H1 (cell line): ENCODE measurements around the gene SBF2. TPM values are rescaled to one million over a fixed set of nuclear protein-coding genes. Genes with fewer than 3 reads are reported as not detected.

ENCODE experiments used
- CTCF ChIA-PET: fragments of 300-600 bp; sonication (Branson Sonifier 250); formaldehyde crosslinking; loops from one replicate; lab custom pipeline; 2021; ENCODE audit not compliant: partially characterized antibody; lab: Charles Lee
- POLR2A ChIA-PET: fragments of 300-600 bp; sonication (Branson Sonifier 250); formaldehyde crosslinking; loops from one replicate; lab custom pipeline; 2021; ENCODE audit warnings: inconsistent platforms; ENCODE audit not compliant: partially characterized antibody; lab: Charles Lee
- DNase-seq, 2 experiments: peaks; one replicate each; pipeline versions ENCODE4 v3.0.0 to v3.0.0-alpha.2; 2010 to 2022; ENCODE audit warnings: low spot score in 2 of 2, low read depth in 1 of 2, mixed read lengths in 1 of 2
- FAIRE-seq: peaks from 2 replicates; lab custom pipeline; 2011; peaks lifted over from hg19 to GRCh38; lab: Jason Lieb, UNC
- H2AFZ ChIP-seq: 2 replicates; pipeline ENCODE4 v1.8.1; 2012; ENCODE audit warnings: low read length, inconsistent platforms
- H2AK5ac ChIP-seq: 2 replicates; pipeline ENCODE4 v1.6.1; 2013; ENCODE audit warnings: low read depth, low read length
- H2BK120ac ChIP-seq: replicated peaks from 2 replicates; pipeline ENCODE3; 2013; ENCODE audit warnings: low read depth, low read length, inconsistent platforms
- H2BK12ac ChIP-seq: 2 replicates; pipeline ENCODE4 v1.6.1; 2013; ENCODE audit warnings: low read depth, low read length
- H2BK15ac ChIP-seq: 2 replicates; pipeline ENCODE4 v1.6.1; 2013; ENCODE audit warnings: low read length
- H2BK20ac ChIP-seq: 2 replicates; pipeline ENCODE4 v1.6.1; 2013; ENCODE audit warnings: low read length
- H2BK5ac ChIP-seq: 2 replicates; pipeline ENCODE4 v1.6.1; 2013; ENCODE audit warnings: low read depth, low read length
- H3K14ac ChIP-seq: 2 replicates; pipeline ENCODE4 v1.6.1; 2013; ENCODE audit warnings: inconsistent platforms; ENCODE audit not compliant: insufficient read length
- H3K18ac ChIP-seq: 2 replicates; pipeline ENCODE4 v1.6.1; 2013; ENCODE audit warnings: low read length; ENCODE audit errors: extremely low read depth
- H3K23ac ChIP-seq: 2 replicates; pipeline ENCODE4 v1.6.1; 2013; ENCODE audit warnings: inconsistent platforms; ENCODE audit not compliant: insufficient read length
- H3K23me2 ChIP-seq: 2 replicates; pipeline ENCODE4 v1.6.1; 2013; ENCODE audit warnings: low read depth, low read length
- H3K27ac ChIP-seq: 2 replicates; pipeline ENCODE4 v1.6.1; 2011; ENCODE audit warnings: low read depth, low read length, inconsistent platforms
- H3K27me3 ChIP-seq, 4 experiments: replicated peaks in 1 of 4; 1 replicate in 1 of 4; 2 replicates in 3 of 4; pipeline versions ENCODE4 v1.6.1 to v1.8.1; 2011 to 2013; ENCODE audit warnings: low read length in 3 of 4, mild to moderate bottlenecking in 3 of 4, inconsistent platforms in 2 of 4, mixed read lengths in 2 of 4, moderate library complexity in 1 of 4; ENCODE audit not compliant: control insufficient read depth in 3 of 4, insufficient read depth in 3 of 4; ENCODE audit errors: extremely low read depth in 1 of 4
- H3K36me3 ChIP-seq, 4 experiments: 2 replicates each; pipeline versions ENCODE4 v1.6.1 to v1.8.1; 2011 to 2013; ENCODE audit warnings: mild to moderate bottlenecking in 4 of 4, low read length in 3 of 4, moderate library complexity in 2 of 4, control low read depth in 1 of 4, inconsistent platforms in 1 of 4; ENCODE audit not compliant: insufficient read depth in 4 of 4, control insufficient read depth in 2 of 4
- H3K4ac ChIP-seq: replicated peaks from 2 replicates; pipeline ENCODE3; 2013; ENCODE audit warnings: low read length, low read depth, mixed read lengths, inconsistent platforms; ENCODE audit not compliant: insufficient read length
- H3K4me1 ChIP-seq, 4 experiments: replicated peaks in 1 of 4; 1 replicate in 1 of 4; 2 replicates in 3 of 4; pipeline versions ENCODE4 v1.6.1 to v1.8.1; 2011 to 2013; ENCODE audit warnings: low read length in 3 of 4, inconsistent platforms in 2 of 4, mixed read lengths in 1 of 4; ENCODE audit not compliant: insufficient read depth in 4 of 4, control insufficient read depth in 3 of 4
- H3K4me2 ChIP-seq, 2 experiments: 2 replicates each; pipeline versions ENCODE4 v1.6.1 to v1.8.1; 2011 to 2013; ENCODE audit warnings: low read depth in 2 of 2, low read length in 2 of 2, control low read depth in 1 of 2, inconsistent platforms in 1 of 2, mild to moderate bottlenecking in 1 of 2; ENCODE audit not compliant: insufficient read depth in 1 of 2
- H3K4me3 ChIP-seq, 4 experiments: fragments of 200-600, 300-600 bp in 1 of 4; sonication (generic), shearing (Covaris generic), sonication (Bioruptor Twin) in 1 of 4; 2 replicates each; pipeline versions ENCODE4 v1.5.1 to v1.8.1; 2011 to 2016; ENCODE audit warnings: low read length in 4 of 4, low read depth in 3 of 4, control low read depth in 2 of 4, inconsistent platforms in 2 of 4, mild to moderate bottlenecking in 2 of 4, mixed read lengths in 1 of 4, moderate library complexity in 1 of 4; ENCODE audit not compliant: insufficient read depth in 2 of 4; ENCODE audit errors: extremely low read depth in 1 of 4
- H3K56ac ChIP-seq: replicated peaks from 2 replicates; pipeline ENCODE3; 2013; ENCODE audit warnings: low read depth, mild to moderate bottlenecking, mixed read lengths, low read length, inconsistent platforms; ENCODE audit not compliant: insufficient read length
- H3K79me1 ChIP-seq: 2 replicates; pipeline ENCODE4 v1.6.1; 2013; ENCODE audit warnings: low read depth, low read length, control low read depth
- H3K79me2 ChIP-seq, 2 experiments: 2 replicates each; pipeline versions ENCODE4 v1.6.1 to v1.8.1; 2012 to 2013; ENCODE audit warnings: low read length in 2 of 2, mild to moderate bottlenecking in 2 of 2, inconsistent platforms in 1 of 2; ENCODE audit not compliant: insufficient read depth in 2 of 2, control insufficient read depth in 1 of 2
- H3K9ac ChIP-seq, 4 experiments: replicated peaks in 1 of 4; 1 replicate in 1 of 4; 2 replicates in 3 of 4; pipeline versions ENCODE4 v1.6.1 to v1.8.1; 2011 to 2013; ENCODE audit warnings: low read depth in 3 of 4, low read length in 3 of 4, control low read depth in 2 of 4, mild to moderate bottlenecking in 2 of 4, moderate library complexity in 2 of 4, inconsistent platforms in 1 of 4; ENCODE audit errors: extremely low read depth in 1 of 4
- H3K9me3 ChIP-seq, 2 experiments: 2 replicates each; pipeline versions ENCODE4 v1.6.1 to v1.8.1; 2012 to 2013; ENCODE audit warnings: mild to moderate bottlenecking in 2 of 2, moderate library complexity in 2 of 2, control low read depth in 1 of 2, inconsistent platforms in 1 of 2, low read depth in 1 of 2, low read length in 1 of 2, mixed read lengths in 1 of 2; ENCODE audit not compliant: insufficient read depth in 2 of 2
- H4K20me1 ChIP-seq, 2 experiments: replicated peaks in 1 of 2; 2 replicates each; pipeline versions ENCODE3 to v1.8.1; 2011 to 2013; ENCODE audit warnings: inconsistent platforms in 2 of 2, low read length in 2 of 2, mild to moderate bottlenecking in 1 of 2; ENCODE audit not compliant: insufficient read depth in 2 of 2, control insufficient read depth in 1 of 2
- H4K5ac ChIP-seq: 2 replicates; pipeline ENCODE4 v1.6.1; 2013; ENCODE audit warnings: low read length, low read depth, mixed read lengths, inconsistent platforms; ENCODE audit not compliant: insufficient read length
- H4K8ac ChIP-seq: 2 replicates; pipeline ENCODE4 v1.8.0; 2013; ENCODE audit warnings: mild to moderate bottlenecking, moderate library complexity, low read length, inconsistent platforms; ENCODE audit not compliant: insufficient read depth; ENCODE audit errors: extremely low read depth
- H4K91ac ChIP-seq: replicated peaks from 2 replicates; pipeline ENCODE3; 2013; ENCODE audit warnings: low read length, mixed read lengths, inconsistent platforms; ENCODE audit not compliant: insufficient read length
- ASH2L ChIP-seq: fragments of 200-600, 300-600 bp; sonication (generic); IDR thresholded peaks from one replicate; pipeline ENCODE4 v1.7.1; 2017; ENCODE audit warnings: low read length
- BCL11A ChIP-seq, 2 experiments: IDR thresholded peaks; one replicate each; pipeline ENCODE4 v1.6.1; 2011; ENCODE audit warnings: low read depth in 2 of 2, low read length in 2 of 2, mild to moderate bottlenecking in 2 of 2
- CHD2 ChIP-seq: IDR thresholded peaks from 2 replicates; pipeline ENCODE4 v1.6.1; 2012; ENCODE audit warnings: low read length, improper control_type of control experiment
- EZH2 ChIP-seq: fragments of 200-600 bp; sonication (generic); IDR thresholded peaks from 2 replicates; pipeline ENCODE4 v1.7.1; 2012; ENCODE audit warnings: low read depth, mild to moderate bottlenecking, moderate library complexity, low read length, inconsistent platforms; ENCODE audit not compliant: severe bottlenecking
- KDM5A ChIP-seq: fragments of 200-600 bp; IDR thresholded peaks from 2 replicates; pipeline ENCODE4 v1.7.1; 2012; ENCODE audit warnings: mild to moderate bottlenecking, low read length, inconsistent platforms, mixed read lengths
- MAFK ChIP-seq: IDR thresholded peaks from 2 replicates; pipeline ENCODE4 v1.6.1; 2012; ENCODE audit warnings: low read depth, mild to moderate bottlenecking, improper control_type of control experiment, low read length
- SIX5 ChIP-seq: IDR thresholded peaks from 2 replicates; pipeline ENCODE4 v1.6.1; 2011; ENCODE audit warnings: mild to moderate bottlenecking, low read depth, low read length
- TEAD4 ChIP-seq: IDR thresholded peaks from 2 replicates; pipeline ENCODE4 v1.6.1; 2012; ENCODE audit warnings: low read depth, low read length, inconsistent platforms, mixed read lengths
- ZNF274 ChIP-seq: IDR thresholded peaks from 2 replicates; pipeline ENCODE4 v1.7.0; 2012; ENCODE audit warnings: low read length, borderline replicate concordance; ENCODE audit errors: extremely low read depth
- WGBS, 2 experiments: shearing (Covaris generic) in 1 of 2; methylation state at CpG; one replicate each; pipeline versions ENCODE4 v1.1.6 to v1.1.7; 2013 to 2015; ENCODE audit warnings: low lambda C conversion rate in 2 of 2, mixed read lengths in 2 of 2, inconsistent platforms in 1 of 2, low coverage in 1 of 2, missing lambda C conversion rate in 1 of 2; ENCODE audit not compliant: insufficient replicate concordance in 2 of 2, insufficient coverage in 1 of 2, insufficient read length in 1 of 2; ENCODE audit errors: extremely low coverage in 1 of 2, missing lambda C conversion rate in 1 of 2; 5-methylcytosine and 5-hydroxymethylcytosine counted together
- polyA plus RNA-seq, 7 experiments: library from polyadenylated mRNA; depleted of rRNA in 3 of 7; stranded (reverse) in 5 of 7; unstranded in 2 of 7; fragments of >200 nt in 5 of 7; fragments of 200-250 nt in 2 of 7; gene quantifications; 1 replicate in 5 of 7; 2 replicates in 1 of 7; 4 replicates in 1 of 7; pipeline versions ENCODE4 v1.2.1 to v1.2.3, GENCODE V29; 2011 to 2013; ENCODE audit warnings: missing spikeins in 2 of 7, mixed read lengths in 2 of 7
- total RNA-seq: library from RNA; stranded (reverse); fragmentation: NEBNext Ultra II Directional; extraction: Animal tissue kit (Norgen Biotek cat#: 25700); gene quantifications from 2 replicates; pipeline ENCODE4 v1.2.1, GENCODE V29; 2021
- TF ChIP-seq, protein P1 (sequence below): IDR thresholded peaks from 2 replicates; pipeline ENCODE4 v1.6.1; 2012; ENCODE audit warnings: inconsistent platforms

SBF2 gene
- total and polyA plus RNA-seq, 2 of the 8 experiments (the other 6 are each of a cell fraction or from before 2014, with no cell fraction given), result 36.7 to 50.5 TPM

DNA sequence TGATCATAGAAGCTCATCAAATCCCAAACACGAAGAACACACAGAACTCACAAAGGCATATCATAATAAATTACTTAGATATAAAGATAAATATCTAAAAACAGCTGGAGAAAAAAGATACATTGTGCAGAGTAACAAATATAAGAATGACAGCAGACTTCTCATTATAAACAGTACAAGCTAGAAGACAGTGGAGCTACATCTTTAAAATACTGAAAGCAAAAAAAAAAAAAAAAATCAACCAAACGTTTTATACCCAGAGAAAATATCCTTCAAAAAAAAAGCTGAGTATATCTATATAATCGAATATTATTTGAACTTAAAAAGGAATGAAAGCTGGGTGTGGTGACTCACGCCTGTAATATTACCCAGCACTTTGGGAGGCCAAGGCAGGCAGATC is 90.0 kb downstream of the SBF2 start:
- H3K23ac ChIP-seq, result no peak overlapping the region
- H2AK5ac ChIP-seq, result no peak overlapping the region
- no peak overlapping the region for H2BK120ac ChIP-seq
- no peak overlapping the region for H3K56ac ChIP-seq
- FAIRE-seq, result no peak
- H3K79me2 ChIP-seq, result peaks cover 0 to 37% of the 10 kb centered on the region in 2 experiments; a peak in 2 of 4 replicates
- H4K5ac ChIP-seq, result no peak overlapping the region
- no peak overlapping the region for H3K27ac ChIP-seq
- H4K8ac ChIP-seq, result no peak overlapping the region
- no peaks in the 10 kb centered on the region; the same call in 1 of the 2 replicates for H3K79me1 ChIP-seq
- no peaks in the 10 kb centered on the region for H3K36me3 ChIP-seq
- TF ChIP-seq TEAD4, result no peak
- TF ChIP-seq ASH2L, result no peak
- TF ChIP-seq MAFK, result no peak
- TF ChIP-seq KDM5A, result no peak
- no peak for TF ChIP-seq EZH2
- no peak for TF ChIP-seq BCL11A (IDR thresholded peaks at IDR 0.05; ENCODE audit: low read depth in 2 of 2, low read length in 2 of 2)
- no peak for TF ChIP-seq CHD2
- TF ChIP-seq SIX5, result no peak
- no peak for TF ChIP-seq ZNF274
- TF ChIP-seq, protein P1, sequence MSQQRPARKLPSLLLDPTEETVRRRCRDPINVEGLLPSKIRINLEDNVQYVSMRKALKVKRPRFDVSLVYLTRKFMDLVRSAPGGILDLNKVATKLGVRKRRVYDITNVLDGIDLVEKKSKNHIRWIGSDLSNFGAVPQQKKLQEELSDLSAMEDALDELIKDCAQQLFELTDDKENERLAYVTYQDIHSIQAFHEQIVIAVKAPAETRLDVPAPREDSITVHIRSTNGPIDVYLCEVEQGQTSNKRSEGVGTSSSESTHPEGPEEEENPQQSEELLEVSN, result no peak
- H2BK5ac ChIP-seq, result no peak overlapping the region
- H2BK12ac ChIP-seq, result no peak overlapping the region
- H3K18ac ChIP-seq, result no peak overlapping the region
- ChIA-PET CTCF (interaction anchor here (0.7 kb wide), 1 partner anchor 54 kb away, joined by 3 read pairs; no protein-coding TSS in a partner anchor), POLR2A (no interaction called here)
- H3K9me3 ChIP-seq, result peaks cover 2 to 3% of the 10 kb centered on the region in 2 experiments; a peak in 1 of 4 replicates
- 94% methylated on average over 4 of the region's 4 CpGs; no CpG with 5 or more reads in 1 of the 2 experiments for WGBS, 2 experiments
- H3K27me3 ChIP-seq, result no peaks in the 10 kb centered on the region
- H4K91ac ChIP-seq, result no peak overlapping the region
- no peak overlapping the region for H3K9ac ChIP-seq
- H2AFZ ChIP-seq, result no peak overlapping the region
- no peak overlapping the region for H3K4me2 ChIP-seq
- H3K4ac ChIP-seq, result no peak overlapping the region
- H3K14ac ChIP-seq, result no peak overlapping the region
- H3K4me1 ChIP-seq, result peaks cover 3 to 18% (median 7%) of the 10 kb centered on the region in 4 experiments; a peak in 6 of 7 replicates
- H3K23me2 ChIP-seq, result no peaks in the 10 kb centered on the region
- no peaks in the 10 kb centered on the region for H4K20me1 ChIP-seq
- H2BK15ac ChIP-seq, result no peak overlapping the region
- H2BK20ac ChIP-seq, result no peak overlapping the region
- H3K4me3 ChIP-seq, result no peak overlapping the region
- DNase-seq, result no peak
